HFFc6 (cell line): ENCODE measurements around the gene PRKCE. TPM values are rescaled to one million over a fixed set of nuclear protein-coding genes. Genes with fewer than 3 reads are reported as not detected.

Source experiments
- DNase-seq: peaks from one replicate; pipeline ENCODE4 v3.0.0-alpha.2; 2018
- H3K27ac Mint-ChIP-seq: 2 replicates; pipeline ENCODE4 v1.8.0; 2020; ENCODE audit warnings: mild to moderate bottlenecking, mixed read lengths
- H3K27me3 Mint-ChIP-seq: 2 replicates; pipeline ENCODE4 v1.8.0; 2021; ENCODE audit warnings: mild to moderate bottlenecking, moderate library complexity, mixed read lengths; ENCODE audit not compliant: insufficient read depth
- H3K36me3 Mint-ChIP-seq: 2 replicates; pipeline ENCODE4 v1.8.0; 2021; ENCODE audit warnings: low read depth, mixed read lengths
- H3K4me1 Mint-ChIP-seq: 2 replicates; pipeline ENCODE4 v1.8.0; 2020; ENCODE audit warnings: low read depth, mixed read lengths
- H3K4me3 Mint-ChIP-seq: 2 replicates; pipeline ENCODE4 v1.8.0; 2020; ENCODE audit warnings: mild to moderate bottlenecking, moderate library complexity, mixed read lengths
- H3K9me3 Mint-ChIP-seq: 2 replicates; pipeline ENCODE4 v1.8.0; 2020; ENCODE audit warnings: mild to moderate bottlenecking, mixed read lengths
- total RNA-seq, 6 experiments: library from RNA; stranded (reverse); fragmentation: NEBNext Ultra II Directional; extraction: Animal tissue kit (Norgen Biotek cat#: 25700); gene quantifications; 2 replicates in 1 of 6; 3 replicates in 5 of 6; pipeline ENCODE4 v1.2.3, GENCODE V29; 2021
- TF ChIP-seq, protein P1 (sequence below): fragments of 200-600 bp; sonication (generic); IDR thresholded peaks from 2 replicates; pipeline ENCODE4 v1.5.0; 2021; ENCODE audit warnings: antibody characterized with exemption, mild to moderate bottlenecking

PRKCE gene
- total RNA-seq, 6 experiments from 2014 or later = 10.8 to 13.7 (median 12.0) TPM

DNA sequence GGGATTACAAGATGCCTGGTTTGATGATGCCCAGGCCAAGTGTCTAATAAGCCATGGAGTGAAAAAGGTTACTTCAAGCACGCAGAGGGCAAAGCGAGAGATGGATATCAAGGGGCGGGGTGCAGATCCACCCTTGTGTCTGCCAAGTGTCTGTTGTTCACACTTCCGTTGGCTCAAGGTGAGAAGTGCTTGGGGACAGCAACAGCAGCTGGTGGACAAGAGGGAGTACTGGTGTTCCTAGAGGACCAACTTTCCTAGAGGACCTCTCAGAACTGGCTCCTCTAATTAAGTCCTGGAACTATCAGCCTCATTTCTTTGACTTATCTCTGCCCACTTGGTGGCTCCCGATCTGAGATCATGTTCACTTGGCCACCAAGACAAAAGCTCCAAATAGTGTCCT is 299.1 kb downstream of the PRKCE start:
- Mint-ChIP-seq H3K9me3 (no peaks in the 10 kb centered on the region), H3K4me1 (peaks cover 17% of the 10 kb centered on the region), H3K36me3 (peaks cover 7% of the 10 kb centered on the region; the same call in 1 of the 2 replicates), H3K27ac (no peak overlapping the region), H3K4me3 (no peak overlapping the region), H3K27me3 (peaks cover 4% of the 10 kb centered on the region)
- TF ChIP-seq, protein P1, sequence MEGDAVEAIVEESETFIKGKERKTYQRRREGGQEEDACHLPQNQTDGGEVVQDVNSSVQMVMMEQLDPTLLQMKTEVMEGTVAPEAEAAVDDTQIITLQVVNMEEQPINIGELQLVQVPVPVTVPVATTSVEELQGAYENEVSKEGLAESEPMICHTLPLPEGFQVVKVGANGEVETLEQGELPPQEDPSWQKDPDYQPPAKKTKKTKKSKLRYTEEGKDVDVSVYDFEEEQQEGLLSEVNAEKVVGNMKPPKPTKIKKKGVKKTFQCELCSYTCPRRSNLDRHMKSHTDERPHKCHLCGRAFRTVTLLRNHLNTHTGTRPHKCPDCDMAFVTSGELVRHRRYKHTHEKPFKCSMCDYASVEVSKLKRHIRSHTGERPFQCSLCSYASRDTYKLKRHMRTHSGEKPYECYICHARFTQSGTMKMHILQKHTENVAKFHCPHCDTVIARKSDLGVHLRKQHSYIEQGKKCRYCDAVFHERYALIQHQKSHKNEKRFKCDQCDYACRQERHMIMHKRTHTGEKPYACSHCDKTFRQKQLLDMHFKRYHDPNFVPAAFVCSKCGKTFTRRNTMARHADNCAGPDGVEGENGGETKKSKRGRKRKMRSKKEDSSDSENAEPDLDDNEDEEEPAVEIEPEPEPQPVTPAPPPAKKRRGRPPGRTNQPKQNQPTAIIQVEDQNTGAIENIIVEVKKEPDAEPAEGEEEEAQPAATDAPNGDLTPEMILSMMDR = no peak
- DNase-seq = no peak

DNA sequence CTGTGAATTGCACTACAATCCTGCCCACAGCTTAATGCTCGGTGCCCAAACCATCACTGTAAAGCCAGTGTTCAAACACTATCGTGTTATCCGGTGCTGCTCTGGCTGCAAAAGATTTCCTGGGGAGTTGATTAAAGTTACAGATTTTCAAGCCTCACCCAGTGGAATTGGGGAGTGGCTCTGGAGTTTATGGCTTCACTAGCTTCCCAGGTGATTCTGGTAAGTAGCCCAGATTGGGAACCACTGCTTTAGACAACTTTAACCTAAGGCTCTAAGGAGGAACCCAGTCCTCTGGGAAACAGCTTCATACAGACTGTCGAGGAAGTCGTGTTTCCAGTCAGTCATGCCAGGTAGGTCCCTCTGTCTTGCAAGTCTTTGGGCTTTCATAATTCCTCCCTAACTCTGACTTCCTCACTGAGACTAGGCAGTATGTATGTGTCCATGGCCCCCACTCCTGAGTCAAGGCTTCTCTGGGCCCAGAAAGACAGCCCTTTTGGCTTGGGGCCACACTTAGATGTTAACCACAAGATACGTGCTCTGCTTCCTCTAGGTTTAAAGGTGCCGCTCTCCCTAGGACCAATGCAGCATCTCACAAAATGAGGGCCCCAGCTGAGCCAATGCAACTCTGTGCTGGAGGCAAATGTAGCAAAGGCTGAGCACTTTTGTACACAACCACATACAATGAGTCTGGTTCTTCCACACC is 299.7 kb downstream of the PRKCE start:
- Mint-ChIP-seq H3K27me3 (peaks cover 4% of the 10 kb centered on the region), H3K9me3 (no peaks in the 10 kb centered on the region), H3K4me3 (no peak overlapping the region), H3K27ac (no peak overlapping the region), H3K4me1 (peaks cover 12% of the 10 kb centered on the region), H3K36me3 (peaks cover 7% of the 10 kb centered on the region; the same call in 1 of the 2 replicates)
- DNase-seq = no peak
- TF ChIP-seq, protein P1 = no peak

DNA sequence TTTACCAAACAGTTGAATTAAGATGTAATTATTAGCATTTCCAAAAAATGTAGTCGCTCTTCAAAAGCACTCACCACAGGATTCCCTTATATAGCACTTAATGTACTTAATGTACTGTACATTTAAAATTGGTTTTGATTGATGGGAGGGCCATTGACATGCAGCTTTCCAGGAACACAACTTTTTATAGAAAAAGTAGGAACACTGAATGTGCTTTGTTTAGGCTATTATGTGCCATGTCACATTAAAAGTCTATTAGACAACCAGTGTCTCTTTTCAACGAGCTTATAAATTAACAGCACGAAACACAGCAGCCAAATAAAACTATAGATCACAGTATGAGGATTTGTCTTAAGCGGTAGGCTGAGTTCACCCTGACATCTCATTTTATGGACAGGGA is 301.1 kb downstream of the PRKCE start:
- Mint-ChIP-seq H3K4me1 (no peaks in the 10 kb centered on the region), H3K27ac (no peak overlapping the region), H3K4me3 (no peak overlapping the region), H3K36me3 (peaks cover 7% of the 10 kb centered on the region; the same call in 1 of the 2 replicates), H3K9me3 (no peaks in the 10 kb centered on the region), H3K27me3 (peaks cover 4% of the 10 kb centered on the region; the same call in 1 of the 2 replicates)
- no peak for DNase-seq
- TF ChIP-seq, protein P1 = no peak

DNA sequence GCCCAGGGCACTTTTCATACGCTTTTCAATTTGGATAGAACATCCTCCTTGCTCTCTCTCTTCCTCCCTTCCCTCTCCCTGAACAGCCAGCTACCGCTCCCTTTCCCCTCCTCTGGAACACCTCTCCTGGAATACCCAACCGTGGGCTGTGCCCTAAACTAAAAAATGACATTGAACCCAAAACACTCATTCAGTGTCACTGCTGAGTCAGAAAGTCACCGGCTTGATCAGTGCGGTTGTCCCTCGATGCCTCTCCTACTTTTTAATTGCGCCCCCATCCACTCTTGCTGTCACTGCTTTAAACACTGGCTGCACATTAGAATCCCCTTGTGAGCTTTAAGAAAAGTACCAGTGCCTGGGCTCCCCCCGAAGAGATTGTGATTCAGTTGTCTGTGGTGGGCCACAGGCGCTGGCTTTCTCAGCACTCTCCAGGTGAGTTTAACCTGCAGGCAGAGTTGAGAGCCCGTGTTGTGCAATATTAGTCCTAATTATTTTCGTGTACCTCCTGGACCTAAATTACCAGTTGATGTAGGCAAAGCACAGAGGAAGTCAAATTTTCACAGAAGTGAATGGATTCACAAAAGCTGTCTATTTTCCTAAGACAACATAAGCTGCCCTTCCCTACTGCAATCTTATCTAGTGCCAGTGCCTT is 302.0 kb downstream of the PRKCE start:
- no peak for DNase-seq
- H3K27me3 Mint-ChIP-seq = peaks cover 4% of the 10 kb centered on the region; the same call in 1 of the 2 replicates
- H3K36me3 Mint-ChIP-seq = peaks cover 7% of the 10 kb centered on the region; the same call in 1 of the 2 replicates
- TF ChIP-seq, protein P1 = no peak
- no peaks in the 10 kb centered on the region for H3K9me3 Mint-ChIP-seq
- no peaks in the 10 kb centered on the region for H3K4me1 Mint-ChIP-seq
- H3K27ac Mint-ChIP-seq = 0 out of 2 replicates have a peak overlapping the region, but pooled peaks have one; percentile 0
- H3K4me3 Mint-ChIP-seq = no peak overlapping the region

DNA sequence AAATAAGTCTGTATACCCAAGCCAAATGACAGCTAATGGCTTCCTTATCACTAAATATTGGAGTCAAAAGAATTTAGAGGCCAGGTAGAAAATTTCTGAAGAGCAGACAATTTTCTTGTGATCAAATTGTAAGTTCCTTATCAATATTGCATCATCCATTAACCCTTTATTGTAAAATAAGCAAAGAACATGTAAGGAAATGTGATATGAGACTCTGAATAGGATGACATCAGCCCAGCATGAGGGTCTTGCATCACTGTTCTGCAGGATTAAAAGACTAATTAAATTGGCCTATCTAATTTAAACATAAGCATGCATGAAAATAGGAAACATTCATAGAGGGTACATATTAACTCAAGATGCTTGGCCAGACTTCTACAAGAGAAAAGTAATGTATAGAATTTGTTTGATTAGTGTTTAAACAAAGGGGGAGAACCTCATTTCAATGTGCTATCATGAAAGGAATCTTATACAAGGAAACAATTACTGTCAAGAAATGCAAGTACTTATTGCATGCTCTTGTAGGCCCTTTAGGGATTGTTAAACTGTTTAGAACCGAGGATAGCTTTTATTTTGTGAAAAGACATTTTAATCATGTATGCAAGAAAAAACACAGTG is 302.9 kb downstream of the PRKCE start:
- Mint-ChIP-seq H3K4me1 (no peaks in the 10 kb centered on the region), H3K4me3 (no peak overlapping the region), H3K36me3 (peaks cover 7% of the 10 kb centered on the region; the same call in 1 of the 2 replicates), H3K27ac (no peak overlapping the region), H3K27me3 (peaks cover under 1% of the 10 kb centered on the region; the same call in 1 of the 2 replicates), H3K9me3 (no peaks in the 10 kb centered on the region)
- TF ChIP-seq, protein P1 = no peak
- DNase-seq = no peak
